Thoracic aorta (tissue), 2 donors: Measurements from ENCODE around the gene SLC5A6. TPM values are rescaled to one million over a fixed set of nuclear protein-coding genes. Genes with fewer than 3 reads are reported as not detected.

Source experiments
- ATAC-seq: fragments of 150-250 bp; one replicate; pipeline ENCODE4 v1.8.0; 2017; ENCODE audit warnings: low read depth; ENCODE audit not compliant: insufficient number of reproducible peaks, low FRiP score
- DNase-seq: peaks from one replicate; pipeline ENCODE4 v3.0.0-alpha.2; 2020; ENCODE audit warnings: low spot score
- H3K27ac ChIP-seq, 2 donors: fragments of 200-600 bp; sonication (generic); 1 replicate in 1 of 2; 2 replicates in 1 of 2; pipeline ENCODE4 v1.5.1; 2016; ENCODE audit warnings: mild to moderate bottlenecking in 2 of 2, moderate library complexity in 2 of 2
- H3K27me3 ChIP-seq: fragments of 200-600 bp; sonication (generic); replicated peaks from 2 replicates; pipeline ENCODE4 v1.6.0; 2016; ENCODE audit warnings: mild to moderate bottlenecking; ENCODE audit not compliant: insufficient read depth
- H3K36me3 ChIP-seq: fragments of 200-600 bp; sonication (generic); one replicate; pipeline ENCODE4 v1.5.1; 2016
- H3K4me1 ChIP-seq, 2 donors: fragments of 200-600 bp; sonication (generic); 1 replicate in 1 of 2; 2 replicates in 1 of 2; pipeline versions ENCODE4 v1.5.1 to v1.6.0; 2016; ENCODE audit warnings: low read depth in 2 of 2, mild to moderate bottlenecking in 1 of 2; ENCODE audit not compliant: control insufficient read depth in 1 of 2
- H3K4me3 ChIP-seq: fragments of 200-600 bp; sonication (generic); 2 replicates; pipeline ENCODE4 v1.5.1; 2016; ENCODE audit warnings: mild to moderate bottlenecking
- H3K9me3 ChIP-seq: fragments of 200-600 bp; sonication (generic); 2 replicates; pipeline ENCODE4 v1.5.1; 2016
- total RNA-seq, 2 donors: library from RNA; depleted of rRNA; stranded (reverse); fragments of >200 nt; gene quantifications; one replicate each; pipeline versions ENCODE4 v1.1.0 to v1.2.3, GENCODE V29; 2016
- TF ChIP-seq, protein P1 (sequence below): fragments of 200-600 bp; sonication (generic); IDR thresholded peaks from one replicate; pipeline ENCODE4 v1.5.1; 2019; ENCODE audit warnings: antibody characterized with exemption

Gene SLC5A6
- total RNA-seq, 2 donors from 2014 or later = 26.0 to 51.2 TPM

DNA sequence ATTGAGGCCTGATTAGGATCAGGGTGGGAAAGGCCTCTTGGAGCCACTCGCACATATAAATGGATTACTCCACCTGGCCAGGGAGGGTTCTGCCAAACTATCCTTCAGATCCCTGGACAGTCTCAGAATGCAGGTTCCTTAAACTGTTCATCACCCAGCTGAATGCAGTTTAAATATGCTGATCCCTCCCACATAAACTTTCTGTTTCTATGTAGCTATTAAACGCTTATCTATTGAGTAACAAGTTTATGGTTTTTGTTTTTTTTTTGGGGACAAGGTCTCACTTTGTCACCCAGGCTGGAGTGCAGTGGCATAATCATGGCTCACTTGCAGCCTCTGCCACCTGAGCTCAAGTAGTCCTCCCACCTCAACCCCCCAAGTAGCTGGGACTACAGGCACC, 7.0 kb upstream of the SLC5A6 start:
- TF ChIP-seq, protein P1, sequence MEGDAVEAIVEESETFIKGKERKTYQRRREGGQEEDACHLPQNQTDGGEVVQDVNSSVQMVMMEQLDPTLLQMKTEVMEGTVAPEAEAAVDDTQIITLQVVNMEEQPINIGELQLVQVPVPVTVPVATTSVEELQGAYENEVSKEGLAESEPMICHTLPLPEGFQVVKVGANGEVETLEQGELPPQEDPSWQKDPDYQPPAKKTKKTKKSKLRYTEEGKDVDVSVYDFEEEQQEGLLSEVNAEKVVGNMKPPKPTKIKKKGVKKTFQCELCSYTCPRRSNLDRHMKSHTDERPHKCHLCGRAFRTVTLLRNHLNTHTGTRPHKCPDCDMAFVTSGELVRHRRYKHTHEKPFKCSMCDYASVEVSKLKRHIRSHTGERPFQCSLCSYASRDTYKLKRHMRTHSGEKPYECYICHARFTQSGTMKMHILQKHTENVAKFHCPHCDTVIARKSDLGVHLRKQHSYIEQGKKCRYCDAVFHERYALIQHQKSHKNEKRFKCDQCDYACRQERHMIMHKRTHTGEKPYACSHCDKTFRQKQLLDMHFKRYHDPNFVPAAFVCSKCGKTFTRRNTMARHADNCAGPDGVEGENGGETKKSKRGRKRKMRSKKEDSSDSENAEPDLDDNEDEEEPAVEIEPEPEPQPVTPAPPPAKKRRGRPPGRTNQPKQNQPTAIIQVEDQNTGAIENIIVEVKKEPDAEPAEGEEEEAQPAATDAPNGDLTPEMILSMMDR = no peak
- ATAC-seq = no peak
- no peaks in the 10 kb centered on the region for H3K27me3 ChIP-seq
- peaks cover 4 to 19% of the 10 kb centered on the region in 2 donors for H3K4me1 ChIP-seq
- peaks cover 26% of the 10 kb centered on the region for H3K36me3 ChIP-seq
- H3K4me3 ChIP-seq = no peak overlapping the region
- no peak overlapping the region for H3K27ac ChIP-seq
- no peak for DNase-seq
- no peaks in the 10 kb centered on the region for H3K9me3 ChIP-seq

DNA sequence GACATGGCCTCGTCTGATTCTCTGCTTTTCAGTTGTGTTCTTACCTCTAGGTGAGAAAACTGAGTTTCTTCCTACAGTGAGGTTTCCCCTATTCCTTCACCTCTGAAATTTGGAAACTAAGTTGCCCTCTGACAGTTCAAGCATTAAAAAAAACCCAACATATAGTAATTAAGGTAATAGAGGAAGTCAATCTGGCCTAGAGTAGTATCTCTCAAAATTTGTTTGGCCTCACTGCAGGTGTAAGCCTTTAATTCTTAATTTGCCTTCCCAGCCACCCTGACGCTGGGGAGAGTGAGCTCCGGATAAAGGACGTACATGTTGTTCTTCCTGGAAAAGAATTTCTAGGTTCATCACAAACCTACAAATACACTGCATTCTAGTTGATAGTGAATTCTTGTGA, 6.5 kb upstream of the SLC5A6 start:
- Histone ChIP-seq H3K9me3 (no peaks in the 10 kb centered on the region), H3K27me3 (no peaks in the 10 kb centered on the region), H3K27ac (no peak overlapping the region), H3K4me3 (no peak overlapping the region), H3K4me1 (peaks cover 4 to 20% of the 10 kb centered on the region in 2 donors), H3K36me3 (peaks cover 22% of the 10 kb centered on the region)
- TF ChIP-seq, protein P1 = no peak
- DNase-seq = no peak
- ATAC-seq = no peak

DNA sequence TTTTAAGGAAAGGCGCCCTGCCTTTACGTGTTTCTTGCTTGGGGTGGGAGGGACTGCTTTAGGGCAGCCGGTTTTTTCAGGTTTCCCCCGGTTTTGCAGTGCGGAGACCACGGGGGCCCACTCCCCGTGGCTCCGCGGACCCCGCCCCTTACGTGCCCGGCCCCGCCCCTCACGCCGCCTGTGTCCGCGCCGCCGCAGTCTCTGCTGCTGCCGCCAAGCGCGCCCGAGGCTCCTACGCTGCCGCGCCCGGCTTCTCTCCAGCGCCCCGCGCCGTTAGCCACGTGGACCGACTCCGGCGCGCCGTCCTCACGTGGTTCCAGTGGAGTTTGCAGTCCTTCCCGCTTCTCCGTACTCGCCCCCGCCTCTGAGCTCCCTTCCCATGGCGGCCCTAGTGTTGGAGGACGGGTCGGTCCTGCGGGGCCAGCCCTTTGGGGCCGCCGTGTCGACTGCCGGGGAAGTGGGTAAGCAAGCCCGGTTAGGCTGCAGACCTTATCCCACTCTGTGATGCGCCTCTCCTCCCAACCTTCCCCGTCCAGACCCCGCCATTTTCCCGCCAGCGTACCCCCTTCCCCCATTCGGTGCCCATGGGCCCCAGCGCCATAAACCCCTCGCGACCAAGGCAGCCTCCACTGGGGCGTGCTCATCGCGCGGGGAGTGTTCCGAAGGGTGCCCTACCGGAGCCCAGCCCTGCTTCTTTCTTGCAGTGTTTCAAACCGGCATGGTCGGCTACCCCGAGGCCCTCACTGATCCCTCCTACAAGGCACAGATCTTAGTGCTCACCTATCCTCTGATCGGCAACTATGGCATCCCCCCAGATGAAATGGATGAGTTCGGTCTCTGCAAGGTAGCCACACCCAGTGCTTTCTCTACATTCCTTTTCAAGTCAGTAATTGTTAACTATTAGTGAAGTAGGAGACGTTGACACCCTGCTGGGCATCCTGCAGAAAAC, 5.4 kb upstream of the SLC5A6 start, which contains the start of gene CAD:
Gene CAD, plus strand, starts transcription at position 197 of the 949 bp plus-strand sequence. Its CDS starts 183 bp downstream, at position 380.
- Histone ChIP-seq H3K27ac (peak within 1 kb of the TSS; percentile 26 to 48), H3K27me3 (no peaks in the 10 kb centered on the region), H3K9me3 (no peaks in the 10 kb centered on the region), H3K4me1 (peaks cover 10 to 29% of the 10 kb centered on the region in 2 donors), H3K4me3 (peak within 1 kb of the TSS; percentile 74), H3K36me3 (peaks cover 11% of the 10 kb centered on the region)
- TF ChIP-seq, protein P1 = peak; percentile 46
- ATAC-seq (peak; percentile 62), DNase-seq (peak; percentile 46)

DNA sequence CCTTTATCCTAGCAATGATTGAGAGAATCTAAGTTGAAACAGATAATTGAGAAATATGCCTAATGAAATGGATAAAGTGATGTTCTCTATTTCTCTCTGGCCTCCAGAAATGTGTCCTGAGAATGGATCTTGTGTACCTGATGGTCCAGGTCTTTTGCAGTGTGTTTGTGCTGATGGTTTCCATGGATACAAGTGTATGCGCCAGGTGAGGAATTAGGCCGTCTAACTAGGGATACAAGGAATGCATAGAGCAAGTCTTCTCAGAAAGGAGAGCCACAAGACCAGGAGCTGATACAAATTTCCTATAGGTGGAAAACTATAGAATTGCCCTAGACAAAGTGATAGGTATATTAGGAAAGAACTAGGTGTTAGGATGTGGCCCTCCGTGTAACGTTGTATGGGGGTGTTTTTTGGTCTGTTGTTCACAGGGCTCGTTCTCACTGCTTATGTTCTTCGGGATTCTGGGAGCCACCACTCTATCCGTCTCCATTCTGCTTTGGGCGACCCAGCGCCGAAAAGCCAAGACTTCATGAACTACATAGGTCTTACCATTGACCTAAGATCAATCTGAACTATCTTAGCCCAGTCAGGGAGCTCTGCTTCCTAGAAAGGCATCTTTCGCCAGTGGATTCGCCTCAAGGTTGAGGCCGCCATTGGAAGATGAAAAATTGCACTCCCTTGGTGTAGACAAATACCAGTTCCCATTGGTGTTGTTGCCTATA, 4.5 kb upstream of the SLC5A6 start:
- Histone ChIP-seq H3K4me1 (peaks cover 10 to 29% of the 10 kb centered on the region in 2 donors), H3K4me3 (peak overlapping the region; percentile 74), H3K36me3 (peaks cover 5% of the 10 kb centered on the region), H3K27me3 (no peaks in the 10 kb centered on the region), H3K9me3 (no peaks in the 10 kb centered on the region), H3K27ac (peak overlapping the region; percentile 26 to 48)
- ATAC-seq (no peak), DNase-seq (no peak)
- TF ChIP-seq, protein P1 = no peak

DNA sequence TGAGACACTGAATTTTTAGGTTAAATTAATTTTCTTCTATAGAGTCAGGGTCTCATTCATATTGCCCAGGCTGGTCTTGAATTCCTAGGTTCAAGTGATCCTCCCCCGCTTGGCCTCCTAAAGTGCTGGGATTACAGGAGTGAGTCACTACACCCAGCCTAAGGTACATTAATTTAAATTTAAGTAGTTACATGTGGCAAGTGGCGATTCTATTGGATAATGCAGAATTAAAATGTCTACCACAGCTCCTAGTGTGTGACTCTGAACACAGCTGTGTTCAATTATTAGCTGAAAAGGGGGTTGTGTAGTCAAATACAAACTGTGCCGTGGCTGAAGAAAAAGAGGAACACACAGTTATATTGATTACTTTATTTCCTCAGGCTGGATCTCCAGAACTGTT, 2.9 kb upstream of the SLC5A6 start:
- H3K27ac ChIP-seq = no peak overlapping the region
- H3K36me3 ChIP-seq = peaks cover 5% of the 10 kb centered on the region
- peaks cover 13 to 35% of the 10 kb centered on the region in 2 donors for H3K4me1 ChIP-seq
- no peak for ATAC-seq
- H3K27me3 ChIP-seq = no peaks in the 10 kb centered on the region
- no peak overlapping the region for H3K4me3 ChIP-seq
- DNase-seq = no peak
- TF ChIP-seq, protein P1 = no peak
- no peaks in the 10 kb centered on the region for H3K9me3 ChIP-seq
